ENCODE results near the gene XYLT1.

The XYLT1 gene

GRCh38 chr16:17413508-17413907 lies 57.3 kb downstream of the XYLT1 start:
- Histone ChIP-seq H3K9me3 (ENCODE audit: control insufficient read depth, insufficient read depth, low read depth, low read length) (no peaks in the 10 kb centered on the region), H3K4me3 (ENCODE audit: low read depth, low read length) (no peak overlapping the region), H3K36me3 (ENCODE audit: control insufficient read depth in 2 of 2, insufficient read depth in 1 of 2, low read length in 2 of 2) (no peaks in the 10 kb centered on the region), H3K27ac (ENCODE audit: extremely low read depth, low read depth, low read length) (no peak overlapping the region), H3K4me1 (ENCODE audit: control insufficient read depth, insufficient read depth, low read length) (no peaks in the 10 kb centered on the region)
- CTCF ChIA-PET, result no interaction called here
- POLR2A ChIA-PET, result no interaction called here
- no peak for TF ChIP-seq ZIC2 (tag by site-specific recombination; IDR thresholded peaks at IDR 0.05)
- TF ChIP-seq ZNF280C (tag by site-specific recombination; IDR thresholded peaks at IDR 0.05), result no peak
- TF ChIP-seq OSR2 (tag by site-specific recombination; IDR thresholded peaks at IDR 0.05), result no peak
- no peak for TF ChIP-seq ZNF747 (tag by site-specific recombination; IDR thresholded peaks at IDR 0.05)
- TF ChIP-seq ELK4 (IDR thresholded peaks at IDR 0.05; ENCODE audit: borderline replicate concordance, low read depth, low read length), result no peak
- no peak for TF ChIP-seq ZNF10 (tag by site-specific recombination; IDR thresholded peaks at IDR 0.05)

DNA sequence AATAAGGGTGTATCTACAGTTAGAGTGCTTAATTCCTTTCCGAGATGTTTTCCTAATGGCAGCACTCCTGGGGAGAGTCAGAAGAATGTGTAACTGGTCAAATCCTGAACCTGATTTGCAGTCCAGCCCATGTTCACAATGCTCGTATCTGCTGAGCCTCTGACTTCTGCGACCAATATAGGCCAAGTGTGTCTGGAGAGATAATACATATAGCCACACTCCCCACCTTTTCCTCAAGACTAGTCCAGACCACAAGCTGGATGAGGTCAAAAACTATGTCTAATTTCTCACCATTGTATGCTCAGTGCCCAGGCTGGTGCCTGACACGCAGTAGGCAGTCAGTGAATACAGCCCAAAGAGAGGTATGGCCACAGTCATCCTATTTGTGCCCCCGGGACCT lies 58.0 kb downstream of the XYLT1 start:
- TF ChIP-seq ZNF175 (tag by site-specific recombination; IDR thresholded peaks at IDR 0.05), result no peak
- no peak for TF ChIP-seq ZNF16 (tag by site-specific recombination; IDR thresholded peaks at IDR 0.05; ENCODE audit: low read depth)
- TF ChIP-seq ZNF654 (tag by site-specific recombination; IDR thresholded peaks at IDR 0.05; ENCODE audit: low read depth), result no peak
- TF ChIP-seq ZNF549 (tag by site-specific recombination; IDR thresholded peaks at IDR 0.05), result no peak
- TF ChIP-seq, protein P1, sequence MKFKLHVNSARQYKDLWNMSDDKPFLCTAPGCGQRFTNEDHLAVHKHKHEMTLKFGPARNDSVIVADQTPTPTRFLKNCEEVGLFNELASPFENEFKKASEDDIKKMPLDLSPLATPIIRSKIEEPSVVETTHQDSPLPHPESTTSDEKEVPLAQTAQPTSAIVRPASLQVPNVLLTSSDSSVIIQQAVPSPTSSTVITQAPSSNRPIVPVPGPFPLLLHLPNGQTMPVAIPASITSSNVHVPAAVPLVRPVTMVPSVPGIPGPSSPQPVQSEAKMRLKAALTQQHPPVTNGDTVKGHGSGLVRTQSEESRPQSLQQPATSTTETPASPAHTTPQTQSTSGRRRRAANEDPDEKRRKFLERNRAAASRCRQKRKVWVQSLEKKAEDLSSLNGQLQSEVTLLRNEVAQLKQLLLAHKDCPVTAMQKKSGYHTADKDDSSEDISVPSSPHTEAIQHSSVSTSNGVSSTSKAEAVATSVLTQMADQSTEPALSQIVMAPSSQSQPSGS (tag by site-specific recombination; IDR thresholded peaks at IDR 0.05; ENCODE audit: low read depth), result no peak
- TF ChIP-seq ZNF26 (tag by site-specific recombination; IDR thresholded peaks at IDR 0.05), result no peak
- TF ChIP-seq ZNF311 (tag by site-specific recombination; IDR thresholded peaks at IDR 0.05; ENCODE audit: borderline replicate concordance), result no peak
- TF ChIP-seq SCRT2 (tag by site-specific recombination; IDR thresholded peaks at IDR 0.05), result no peak
- no peak for TF ChIP-seq ZNF558 (tag by site-specific recombination; IDR thresholded peaks at IDR 0.05)
- TF ChIP-seq PRDM2 (tag by site-specific recombination; IDR thresholded peaks at IDR 0.05; ENCODE audit: borderline replicate concordance), result no peak
- TF ChIP-seq OSR2 (tag by site-specific recombination; IDR thresholded peaks at IDR 0.05), result no peak
- no peak for TF ChIP-seq KLF9 (tag by site-specific recombination; IDR thresholded peaks at IDR 0.05; ENCODE audit: low read depth)
- TF ChIP-seq, protein P2, sequence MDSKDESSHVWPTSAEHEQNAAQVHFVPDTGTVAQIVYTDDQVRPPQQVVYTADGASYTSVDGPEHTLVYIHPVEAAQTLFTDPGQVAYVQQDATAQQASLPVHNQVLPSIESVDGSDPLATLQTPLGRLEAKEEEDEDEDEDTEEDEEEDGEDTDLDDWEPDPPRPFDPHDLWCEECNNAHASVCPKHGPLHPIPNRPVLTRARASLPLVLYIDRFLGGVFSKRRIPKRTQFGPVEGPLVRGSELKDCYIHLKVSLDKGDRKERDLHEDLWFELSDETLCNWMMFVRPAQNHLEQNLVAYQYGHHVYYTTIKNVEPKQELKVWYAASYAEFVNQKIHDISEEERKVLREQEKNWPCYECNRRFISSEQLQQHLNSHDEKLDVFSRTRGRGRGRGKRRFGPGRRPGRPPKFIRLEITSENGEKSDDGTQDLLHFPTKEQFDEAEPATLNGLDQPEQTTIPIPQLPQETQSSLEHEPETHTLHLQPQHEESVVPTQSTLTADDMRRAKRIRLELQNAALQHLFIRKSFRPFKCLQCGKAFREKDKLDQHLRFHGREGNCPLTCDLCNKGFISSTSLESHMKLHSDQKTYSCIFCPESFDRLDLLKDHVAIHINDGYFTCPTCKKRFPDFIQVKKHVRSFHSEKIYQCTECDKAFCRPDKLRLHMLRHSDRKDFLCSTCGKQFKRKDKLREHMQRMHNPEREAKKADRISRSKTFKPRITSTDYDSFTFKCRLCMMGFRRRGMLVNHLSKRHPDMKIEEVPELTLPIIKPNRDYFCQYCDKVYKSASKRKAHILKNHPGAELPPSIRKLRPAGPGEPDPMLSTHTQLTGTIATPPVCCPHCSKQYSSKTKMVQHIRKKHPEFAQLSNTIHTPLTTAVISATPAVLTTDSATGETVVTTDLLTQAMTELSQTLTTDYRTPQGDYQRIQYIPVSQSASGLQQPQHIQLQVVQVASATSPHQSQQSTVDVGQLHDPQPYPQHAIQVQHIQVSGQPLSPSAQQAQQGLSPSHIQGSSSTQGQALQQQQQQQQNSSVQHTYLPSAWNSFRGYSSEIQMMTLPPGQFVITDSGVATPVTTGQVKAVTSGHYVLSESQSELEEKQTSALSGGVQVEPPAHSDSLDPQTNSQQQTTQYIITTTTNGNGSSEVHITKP (tag by site-specific recombination; IDR thresholded peaks at IDR 0.05), result no peak
- TF ChIP-seq HOXC10 (CRISPR knock-in tag; IDR thresholded peaks at IDR 0.05), result no peak
- no peak for TF ChIP-seq ZNF548 (tag by site-specific recombination; IDR thresholded peaks at IDR 0.05)
- Histone ChIP-seq H3K4me1 (ENCODE audit: control insufficient read depth, insufficient read depth, low read length) (no peaks in the 10 kb centered on the region), H3K4me3 (ENCODE audit: low read depth, low read length) (no peak overlapping the region), H3K27ac (ENCODE audit: extremely low read depth, low read depth, low read length) (no peak overlapping the region), H3K9me3 (ENCODE audit: control insufficient read depth, insufficient read depth, low read depth, low read length) (no peaks in the 10 kb centered on the region), H3K36me3 (ENCODE audit: control insufficient read depth in 2 of 2, insufficient read depth in 1 of 2, low read length in 2 of 2) (no peaks in the 10 kb centered on the region)
- POLR2A ChIA-PET, result no interaction called here
- CTCF ChIA-PET, result no interaction called here

All from HEK293 (cell line).